Astrocyte of the spinal cord (primary cell): Measurements from ENCODE around the gene ITGA11.

Experiments used
- DNase-seq: peaks from one replicate; pipeline ENCODE4 v3.0.0; 2011; ENCODE audit warnings: low read depth, low spot score
- H3K4me3 ChIP-seq: 2 replicates; pipeline ENCODE4 v1.5.1; 2011; ENCODE audit warnings: low read depth, mild to moderate bottlenecking, low read length, moderate library complexity
- CTCF ChIP-seq: IDR thresholded peaks from 2 replicates; pipeline ENCODE4 v1.5.1; 2012; ENCODE audit warnings: low read depth, mild to moderate bottlenecking, low read length, inconsistent platforms
- in situ Hi-C: cut with HindIII; loops from 2 replicates; pipeline ENCODE4 v1.10.0; 2017; ENCODE audit warnings: low sequenced_read_pairs

ITGA11 gene

DNA sequence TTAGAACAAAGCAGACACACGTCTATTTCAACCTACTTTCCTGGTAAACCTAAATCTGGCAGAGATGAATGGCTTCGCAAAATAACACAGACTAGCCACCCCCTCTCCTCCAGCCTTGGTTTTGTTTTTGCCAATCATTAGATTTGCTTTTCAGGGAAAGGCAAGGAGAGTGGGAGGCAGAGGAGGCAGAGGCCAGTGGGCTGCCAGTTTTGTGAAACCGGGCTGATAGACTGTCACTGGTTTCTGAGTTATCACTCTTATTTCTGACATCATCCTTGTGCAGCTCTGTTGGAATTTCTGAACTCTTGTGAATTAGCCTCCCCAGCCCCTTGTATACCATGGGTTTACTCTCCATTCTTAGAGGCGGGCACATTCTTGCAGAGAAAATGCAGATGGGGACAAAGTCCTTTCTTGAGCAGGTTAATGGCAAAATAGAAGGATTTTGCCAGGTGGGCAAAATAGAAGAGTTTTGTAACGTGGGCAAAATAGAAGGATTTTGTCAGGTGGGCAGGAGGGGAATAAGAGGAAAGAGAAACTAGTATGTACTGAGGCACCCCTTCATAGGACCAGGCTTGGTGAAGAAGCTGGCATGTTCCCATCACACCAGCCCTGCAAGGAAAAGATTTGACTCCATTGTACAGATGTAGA is 157.6 kb downstream of the ITGA11 start:
- TF ChIP-seq CTCF, result no peak
- DNase-seq, result no peak
- no peak overlapping the region for H3K4me3 ChIP-seq
- in situ Hi-C loops, result no loop called here

- no peak overlapping the region for H3K4me3 ChIP-seq
- no peak for DNase-seq
- no peak for TF ChIP-seq CTCF
- in situ Hi-C loops, result no loop called here
These were observed 159.2 kb downstream of the ITGA11 start for GRCh38 chr15:68272721-68273271.

- in situ Hi-C loops, result no loop called here
- no peak overlapping the region for H3K4me3 ChIP-seq
- no peak for TF ChIP-seq CTCF
- peak; percentile 79 for DNase-seq
These were observed 160.0 kb downstream of the ITGA11 start for GRCh38 chr15:68271854-68272471.

DNA sequence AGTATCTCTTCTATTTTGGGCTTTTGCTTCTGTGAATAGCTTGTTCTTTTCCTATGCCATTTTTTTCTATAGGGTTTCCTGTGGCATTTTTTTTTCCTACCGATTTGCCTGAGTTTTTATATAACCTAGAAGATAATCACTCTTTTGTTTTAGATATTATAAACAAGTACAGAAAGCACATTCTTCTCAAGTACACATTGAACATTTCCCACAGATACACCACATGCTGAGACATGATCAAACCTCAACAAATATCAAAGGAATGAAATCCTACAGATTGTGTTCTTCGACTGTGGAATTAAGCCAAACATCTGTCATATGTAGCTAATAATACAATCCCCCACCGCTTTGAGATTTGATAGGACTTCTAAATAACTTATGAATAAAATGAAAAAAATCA is 163.6 kb downstream of the ITGA11 start:
- in situ Hi-C loops, result no loop called here
- TF ChIP-seq CTCF, result no peak
- H3K4me3 ChIP-seq, result no peak overlapping the region
- no peak for DNase-seq

GRCh38 chr15:68265674-68266073 is 166.3 kb downstream of the ITGA11 start:
- TF ChIP-seq CTCF, result no peak
- in situ Hi-C loops, result no loop called here
- H3K4me3 ChIP-seq, result no peak overlapping the region
- no peak for DNase-seq

- no peak for TF ChIP-seq CTCF
- H3K4me3 ChIP-seq, result no peak overlapping the region
- in situ Hi-C loops, result no loop called here
- DNase-seq, result no peak
These were observed 166.9 kb downstream of the ITGA11 start for GRCh38 chr15:68265081-68265480.
